RWPE2 (cell line): ENCODE data around the gene CMSS1.

ENCODE experiments used
- ATAC-seq: fragments of 200-7000 bp; cut with Tn5 transposase; 3 replicates; pipeline ENCODE4 v1.9.1; 2021; ENCODE audit warnings: low read depth
- DNase-seq: peaks from one replicate; pipeline ENCODE4 v3.0.0-alpha.2; 2020; ENCODE audit warnings: low spot score
- H3K27ac ChIP-seq: fragments of 450-650 bp; 2 replicates; pipeline ENCODE4 v1.5.1; 2017; ENCODE audit warnings: mild to moderate bottlenecking; ENCODE audit not compliant: poor library complexity, severe bottlenecking
- H3K27me3 ChIP-seq: fragments of 250-450 bp; sonication (Bioruptor Pico); 2 replicates; pipeline ENCODE4 v1.5.1; 2021; ENCODE audit warnings: mild to moderate bottlenecking, moderate library complexity; ENCODE audit not compliant: insufficient read depth, poor library complexity, severe bottlenecking
- H3K36me3 ChIP-seq: fragments of 250-450 bp; sonication (Bioruptor Pico); 2 replicates; pipeline ENCODE4 v1.5.1; 2020; ENCODE audit warnings: low read depth, mild to moderate bottlenecking, moderate library complexity
- H3K4me1 ChIP-seq: fragments of 250-450 bp; sonication (Bioruptor Pico); 2 replicates; pipeline ENCODE4 v1.5.1; 2021; ENCODE audit warnings: mild to moderate bottlenecking, moderate library complexity; ENCODE audit not compliant: insufficient read depth, poor library complexity, severe bottlenecking
- H3K4me3 ChIP-seq: fragments of 250-450 bp; sonication (Bioruptor Pico); 2 replicates; pipeline ENCODE4 v1.5.1; 2021; ENCODE audit warnings: mild to moderate bottlenecking, moderate library complexity; ENCODE audit not compliant: severe bottlenecking
- H3K9me3 ChIP-seq: fragments of 250-450 bp; sonication (Bioruptor Pico); 2 replicates; pipeline ENCODE4 v1.5.1; 2021; ENCODE audit warnings: mild to moderate bottlenecking, moderate library complexity; ENCODE audit not compliant: severe bottlenecking
- TF ChIP-seq, protein P1 (sequence below): fragments of 450-650 bp; IDR thresholded peaks from one replicate; pipeline ENCODE4 v1.5.1; 2017; ENCODE audit warnings: mild to moderate bottlenecking, moderate library complexity; ENCODE audit not compliant: poor library complexity, severe bottlenecking

Gene CMSS1

GRCh38 chr3:99825004-99825640, 7.5 kb downstream of the CMSS1 start:
- Histone ChIP-seq H3K27ac (peak overlapping the region; percentile 2), H3K36me3 (peaks cover 5% of the 10 kb centered on the region; the same call in 1 of the 2 replicates), H3K27me3 (no peaks in the 10 kb centered on the region), H3K9me3 (no peaks in the 10 kb centered on the region), H3K4me1 (peaks cover 9% of the 10 kb centered on the region), H3K4me3 (no peak overlapping the region)
- TF ChIP-seq, protein P1, sequence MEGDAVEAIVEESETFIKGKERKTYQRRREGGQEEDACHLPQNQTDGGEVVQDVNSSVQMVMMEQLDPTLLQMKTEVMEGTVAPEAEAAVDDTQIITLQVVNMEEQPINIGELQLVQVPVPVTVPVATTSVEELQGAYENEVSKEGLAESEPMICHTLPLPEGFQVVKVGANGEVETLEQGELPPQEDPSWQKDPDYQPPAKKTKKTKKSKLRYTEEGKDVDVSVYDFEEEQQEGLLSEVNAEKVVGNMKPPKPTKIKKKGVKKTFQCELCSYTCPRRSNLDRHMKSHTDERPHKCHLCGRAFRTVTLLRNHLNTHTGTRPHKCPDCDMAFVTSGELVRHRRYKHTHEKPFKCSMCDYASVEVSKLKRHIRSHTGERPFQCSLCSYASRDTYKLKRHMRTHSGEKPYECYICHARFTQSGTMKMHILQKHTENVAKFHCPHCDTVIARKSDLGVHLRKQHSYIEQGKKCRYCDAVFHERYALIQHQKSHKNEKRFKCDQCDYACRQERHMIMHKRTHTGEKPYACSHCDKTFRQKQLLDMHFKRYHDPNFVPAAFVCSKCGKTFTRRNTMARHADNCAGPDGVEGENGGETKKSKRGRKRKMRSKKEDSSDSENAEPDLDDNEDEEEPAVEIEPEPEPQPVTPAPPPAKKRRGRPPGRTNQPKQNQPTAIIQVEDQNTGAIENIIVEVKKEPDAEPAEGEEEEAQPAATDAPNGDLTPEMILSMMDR: no peak
- no peak for DNase-seq
- ATAC-seq: peak; percentile 76; the same call in 2 of the 3 replicates

GRCh38 chr3:99829844-99830243, 12.2 kb downstream of the CMSS1 start:
- no peaks in the 10 kb centered on the region for H3K36me3 ChIP-seq
- no peak overlapping the region for H3K27ac ChIP-seq
- H3K4me1 ChIP-seq: peaks cover 7% of the 10 kb centered on the region
- TF ChIP-seq, protein P1: no peak
- H3K4me3 ChIP-seq: no peak overlapping the region
- no peaks in the 10 kb centered on the region for H3K9me3 ChIP-seq
- H3K27me3 ChIP-seq: no peaks in the 10 kb centered on the region
- no peak for ATAC-seq
- DNase-seq: no peak

- H3K27ac ChIP-seq: no peak overlapping the region
- no peaks in the 10 kb centered on the region for H3K9me3 ChIP-seq
- H3K36me3 ChIP-seq: no peaks in the 10 kb centered on the region
- H3K4me3 ChIP-seq: no peak overlapping the region
- no peaks in the 10 kb centered on the region for H3K4me1 ChIP-seq
- H3K27me3 ChIP-seq: no peaks in the 10 kb centered on the region
- DNase-seq (no peak), ATAC-seq (no peak)
- TF ChIP-seq, protein P1: no peak
Measured at GRCh38 chr3:99833617-99834205, 16.0 kb downstream of the CMSS1 start.

GRCh38 chr3:99834211-99834957, 16.7 kb downstream of the CMSS1 start:
- Histone ChIP-seq H3K4me1 (peaks cover 4% of the 10 kb centered on the region), H3K27me3 (no peaks in the 10 kb centered on the region), H3K36me3 (no peaks in the 10 kb centered on the region), H3K9me3 (no peaks in the 10 kb centered on the region), H3K4me3 (no peak overlapping the region), H3K27ac (no peak overlapping the region)
- DNase-seq (no peak), ATAC-seq (no peak)
- TF ChIP-seq, protein P1: no peak
